RKO (cell line): ENCODE data around the gene ANO6.
"Not testable (repeated sequence)": the region's sequence is repeated elsewhere in the genome, so short reads cannot be mapped to it uniquely, and the experiment has no call there.

Experiments used
- DNase-seq: peaks from one replicate; pipeline ENCODE4 v3.0.0-alpha.2; 2016; ENCODE audit warnings: low spot score

ANO6 gene

GRCh38 chr12:45312012-45312411 lies 96.1 kb downstream of the ANO6 start:
- no peak for DNase-seq

- DNase-seq, result no peak
These were observed 98.9 kb downstream of the ANO6 start for GRCh38 chr12:45314770-45315169.

DNA sequence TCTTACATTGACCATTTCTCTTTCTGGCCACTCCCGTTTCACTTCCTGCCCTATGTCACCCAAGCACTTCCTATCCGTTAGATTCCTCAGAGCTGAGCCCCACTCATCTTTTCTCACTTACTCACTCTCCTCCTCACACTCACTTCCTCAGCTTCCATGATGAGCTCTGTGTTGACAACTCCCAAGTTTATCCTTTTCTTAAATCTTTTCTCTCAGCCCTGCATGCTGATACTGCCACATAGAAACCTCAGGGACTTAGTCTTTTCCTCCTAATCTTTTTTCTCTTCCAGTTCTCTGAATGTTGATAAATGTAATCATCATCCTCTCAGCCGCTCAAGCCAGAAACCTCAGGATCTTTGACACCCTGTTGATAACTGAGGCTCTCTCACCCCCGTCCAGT lies 99.6 kb downstream of the ANO6 start:
- DNase-seq, result peak; percentile 46

DNA sequence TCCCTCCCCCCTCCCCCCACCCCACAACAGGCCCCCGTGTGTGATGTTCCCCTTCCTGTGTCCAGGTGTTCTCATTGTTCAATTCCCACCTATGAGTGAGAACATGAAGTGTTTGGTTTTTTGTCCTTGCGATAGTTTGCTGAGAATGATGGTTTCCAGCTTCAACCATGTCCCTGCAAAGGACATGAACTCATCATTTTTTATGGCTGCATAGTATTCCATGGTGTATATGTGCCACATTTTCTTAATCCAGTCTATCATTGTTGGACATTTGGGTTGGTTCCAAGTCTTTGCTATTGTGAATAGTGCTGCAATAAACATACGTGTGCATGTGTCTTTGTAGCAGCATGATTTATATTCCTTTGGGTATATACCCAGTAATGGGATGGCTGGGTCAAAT lies 101.4 kb downstream of the ANO6 start:
- DNase-seq, result not testable (repeated sequence)

DNA sequence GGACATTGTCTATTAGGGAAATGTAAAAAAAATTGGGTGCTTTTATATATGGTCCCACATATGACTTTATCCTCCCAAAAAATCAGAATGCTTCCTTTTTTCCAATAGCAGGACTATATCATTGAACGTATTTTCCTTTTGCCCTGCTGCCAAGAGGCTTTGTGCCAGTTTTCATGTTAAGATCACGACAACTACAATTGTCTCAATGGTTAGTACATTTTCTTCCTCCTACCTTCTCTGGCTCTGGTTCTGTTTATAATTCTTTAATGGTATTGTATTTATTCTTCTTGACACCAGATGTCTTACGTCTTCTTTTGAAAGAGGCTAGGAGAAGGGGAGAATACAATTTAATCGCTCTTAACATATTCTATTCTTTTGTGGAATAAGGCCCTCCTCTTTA lies 106.9 kb downstream of the ANO6 start:
- no peak for DNase-seq

DNA sequence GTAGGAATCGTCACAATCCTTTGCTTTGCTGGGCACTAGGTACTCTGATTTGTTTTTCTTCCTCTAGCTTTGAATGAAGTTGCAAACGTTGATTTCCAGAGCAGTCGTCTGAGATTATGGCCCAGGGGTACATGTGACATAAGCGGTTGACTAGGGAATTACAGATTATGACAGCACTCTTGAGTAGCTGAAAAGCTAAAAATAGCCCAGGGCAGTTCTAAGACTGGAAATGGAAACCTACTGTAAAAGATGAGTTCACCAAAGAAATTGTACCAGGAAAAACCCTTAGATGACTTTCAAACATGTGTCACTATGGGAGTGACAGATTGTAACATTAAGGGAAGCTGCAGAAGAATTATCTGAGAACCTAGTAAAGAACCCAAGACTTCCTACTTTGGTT lies 108.5 kb downstream of the ANO6 start:
- DNase-seq, result peak; percentile 11

DNA sequence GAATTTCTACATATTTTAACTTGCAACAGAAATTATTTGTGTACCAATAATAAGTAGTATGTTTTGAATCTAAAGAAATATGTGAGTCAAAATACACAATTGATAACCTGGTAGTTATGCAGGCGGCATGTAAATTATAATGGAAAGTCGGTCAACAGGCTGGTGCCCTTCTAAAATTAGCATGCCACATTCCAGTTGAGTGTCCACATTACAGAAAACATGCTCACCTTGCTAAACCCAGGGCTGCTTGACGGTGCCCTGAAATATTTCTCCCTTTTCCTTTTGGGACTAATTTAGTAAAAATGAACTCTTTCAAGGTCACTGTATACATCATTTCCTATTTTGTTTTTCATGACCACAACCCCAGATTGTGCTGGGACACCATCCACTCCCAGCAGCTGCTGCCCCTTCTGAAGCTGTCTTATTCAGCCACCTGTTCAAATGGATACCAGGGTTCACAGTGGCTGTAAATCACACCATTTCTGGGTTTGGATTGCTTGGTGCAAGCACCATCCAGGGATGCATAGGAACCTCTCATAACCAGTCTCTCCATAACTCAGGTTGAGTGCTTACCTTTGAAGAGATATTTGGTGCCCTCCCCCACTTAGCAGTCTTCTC lies 110.6 kb downstream of the ANO6 start:
- no peak for DNase-seq

GRCh38 chr12:45327823-45328383 lies 112.0 kb downstream of the ANO6 start:
- peak; percentile 14 for DNase-seq

- no peak for DNase-seq
These were observed 113.3 kb downstream of the ANO6 start for GRCh38 chr12:45329238-45329637.

DNA sequence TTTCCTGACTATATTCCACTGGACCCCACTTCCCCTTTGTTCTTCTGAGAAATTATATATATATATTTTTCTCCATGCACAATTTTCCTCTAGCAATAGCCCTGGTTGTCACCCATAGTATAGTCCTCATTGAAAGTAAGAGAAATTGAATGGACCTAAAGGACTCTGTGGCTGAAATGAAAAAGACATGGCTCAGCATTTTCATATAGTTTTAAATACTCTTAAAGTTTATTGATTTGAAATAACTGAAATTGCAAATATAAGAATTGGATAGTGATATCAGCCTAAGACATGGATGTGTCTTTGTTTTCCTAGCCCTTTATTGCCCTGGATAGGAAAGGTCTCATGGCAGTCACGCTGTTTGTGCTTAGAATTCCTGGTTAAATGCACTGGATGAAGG lies 113.8 kb downstream of the ANO6 start:
- DNase-seq, result no peak

DNA sequence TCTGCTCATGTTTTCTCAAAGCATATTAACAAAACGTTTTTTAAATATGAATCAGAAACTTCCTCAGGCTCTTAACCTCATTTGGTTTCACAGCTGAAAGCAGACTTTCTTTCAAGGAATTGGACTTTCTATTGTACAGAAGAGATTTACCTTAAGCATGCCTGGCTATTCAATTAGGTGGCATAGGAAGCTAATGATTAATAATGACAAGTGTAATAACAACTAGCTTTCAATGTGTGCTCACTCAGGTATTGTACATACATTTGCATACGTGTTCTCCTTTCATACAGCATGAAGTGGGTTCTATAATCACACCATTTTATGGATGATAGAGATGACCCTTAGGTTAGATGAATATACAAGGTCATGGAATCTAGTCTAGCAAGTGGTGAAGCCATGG lies 115.7 kb downstream of the ANO6 start:
- DNase-seq, result no peak

GRCh38 chr12:45334396-45334795 lies 118.5 kb downstream of the ANO6 start:
- no peak for DNase-seq

DNA sequence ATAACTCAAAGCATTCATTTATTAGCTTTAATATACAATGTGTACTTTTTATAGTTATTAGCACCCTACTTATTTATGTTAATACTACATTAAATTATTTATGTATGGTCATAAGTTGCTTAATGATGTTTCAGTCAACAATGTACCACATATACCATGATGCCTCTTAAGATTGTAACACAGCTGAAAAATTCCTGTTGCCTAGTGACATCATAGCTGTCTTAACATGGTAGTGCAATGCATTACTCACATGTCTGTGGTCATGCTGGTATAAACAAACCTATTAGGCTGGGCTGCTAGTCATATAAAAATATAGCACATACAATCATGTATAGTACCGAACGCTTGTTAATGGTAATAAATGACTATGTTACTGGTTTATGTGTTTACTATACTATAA lies 120.4 kb downstream of the ANO6 start:
- peak; percentile 67 for DNase-seq

- DNase-seq, result peak; percentile 57
These were observed 121.1 kb downstream of the ANO6 start for GRCh38 chr12:45336762-45337596.

GRCh38 chr12:45337835-45338234 lies 121.9 kb downstream of the ANO6 start:
- no peak for DNase-seq

- DNase-seq, result no peak
These were observed 122.4 kb downstream of the ANO6 start for GRCh38 chr12:45338272-45338671.

DNA sequence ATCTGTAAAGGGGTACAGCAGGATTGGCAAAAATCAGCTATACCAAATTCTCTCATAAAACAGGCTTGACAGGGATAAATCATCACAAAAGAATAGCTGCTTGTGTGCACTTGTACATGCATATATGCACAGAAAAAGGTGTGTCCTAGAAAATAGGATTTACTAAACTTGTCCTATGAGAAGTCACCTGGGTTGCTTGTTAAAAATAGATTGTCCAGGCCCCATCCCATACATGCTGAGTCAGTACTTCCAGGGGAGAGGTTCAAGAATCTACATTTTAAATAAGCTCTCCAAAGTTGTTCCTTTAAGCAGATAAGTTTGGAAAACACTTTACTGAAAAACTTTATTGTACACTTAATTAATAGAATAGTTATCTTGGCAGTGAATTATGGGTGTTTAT lies 123.1 kb downstream of the ANO6 start:
- no peak for DNase-seq

DNA sequence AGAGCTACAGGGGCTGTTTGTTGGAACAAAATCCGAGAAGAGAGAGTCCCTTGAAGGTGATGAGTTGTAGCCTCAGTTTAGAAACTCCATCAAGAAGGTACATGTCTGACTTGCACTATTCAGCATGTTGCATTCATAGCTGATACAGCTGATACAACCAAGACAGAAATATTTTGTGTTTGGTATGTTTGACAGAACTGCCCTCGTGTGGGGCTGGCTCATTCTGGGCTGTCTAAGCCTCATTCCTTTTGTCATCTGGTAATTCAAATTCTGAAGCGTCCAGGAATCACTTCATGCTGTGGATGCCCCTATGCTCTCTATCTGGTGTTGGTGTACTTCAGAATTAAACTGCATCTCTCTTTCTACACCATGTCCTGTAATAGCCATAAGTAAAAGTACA lies 126.3 kb downstream of the ANO6 start:
- no peak for DNase-seq

GRCh38 chr12:45342848-45343247 lies 127.0 kb downstream of the ANO6 start:
- no peak for DNase-seq

DNA sequence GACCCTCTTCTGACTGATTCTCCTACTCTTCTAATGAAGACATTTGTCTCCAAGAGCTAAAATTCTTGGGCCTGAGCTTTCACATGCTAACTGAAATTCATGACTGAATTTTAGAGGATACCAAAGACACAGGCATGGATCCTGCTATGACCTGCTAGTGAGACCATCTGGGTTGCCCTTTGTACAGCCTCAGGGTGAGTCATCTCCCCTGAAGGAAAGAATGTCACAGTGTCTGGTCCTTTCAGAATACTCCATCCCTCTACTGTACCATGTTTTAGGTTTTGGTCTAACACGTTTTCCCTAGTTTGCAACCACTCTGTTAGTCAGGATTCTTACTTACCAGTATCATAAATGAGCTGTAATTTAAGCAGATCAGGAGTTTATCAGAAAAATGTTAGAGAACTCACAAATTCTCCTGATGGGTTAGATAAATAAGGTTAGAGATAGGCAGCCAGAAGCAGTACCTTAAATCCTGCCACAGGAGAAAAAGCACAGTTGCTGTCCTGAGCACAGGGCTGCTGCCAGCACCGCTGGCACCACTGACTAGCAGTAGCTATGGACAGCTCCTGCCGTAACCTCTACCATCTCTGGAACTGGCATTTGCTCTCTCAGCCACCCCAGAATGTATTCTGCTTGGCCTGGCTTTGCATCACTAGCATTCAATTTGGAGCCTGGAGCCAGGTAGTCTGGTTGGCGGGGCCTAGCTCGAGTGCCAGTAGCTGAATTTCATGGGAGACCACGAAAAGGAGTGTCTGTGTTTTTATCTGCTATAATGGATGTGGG lies 127.6 kb downstream of the ANO6 start:
- peak; percentile 38 for DNase-seq

DNA sequence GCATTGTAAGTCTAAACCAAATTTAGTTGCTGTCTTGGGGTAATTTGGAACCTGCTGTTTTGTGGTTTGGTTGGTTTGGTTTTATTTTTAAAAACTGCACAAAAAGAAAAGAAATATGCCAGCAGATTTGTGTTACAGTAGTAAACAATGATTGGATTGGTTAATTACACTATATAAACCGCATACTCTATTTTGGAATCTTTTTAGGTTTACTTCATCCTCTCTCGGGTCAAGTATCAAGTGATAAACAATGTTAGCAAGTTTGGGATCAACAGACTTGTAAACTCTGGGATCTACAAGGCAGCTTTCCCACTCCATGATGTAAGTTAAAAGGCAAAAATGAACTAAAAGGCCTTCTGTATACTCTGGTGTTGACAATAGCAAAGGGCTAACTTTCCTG lies 132.4 kb downstream of the ANO6 start:
- no peak for DNase-seq

- no peak for DNase-seq
These were observed 133.1 kb downstream of the ANO6 start for GRCh38 chr12:45348986-45349385.

GRCh38 chr12:45349916-45350315 lies 134.0 kb downstream of the ANO6 start:
- DNase-seq, result no peak
